22Rv1 (cell line): Measurements from ENCODE around the gene IL17RC.

Experiments
- ZFX ChIP-seq: fragments of 450-650 bp; IDR thresholded peaks from 2 replicates; pipeline ENCODE4 v1.6.1; 2017; ENCODE audit warnings: antibody characterized with exemption, borderline replicate concordance
- TF ChIP-seq, protein P1 (sequence below): fragments of 450-650 bp; IDR thresholded peaks from 2 replicates; pipeline ENCODE4 v1.5.1; 2017; ENCODE audit warnings: mild to moderate bottlenecking

DNA sequence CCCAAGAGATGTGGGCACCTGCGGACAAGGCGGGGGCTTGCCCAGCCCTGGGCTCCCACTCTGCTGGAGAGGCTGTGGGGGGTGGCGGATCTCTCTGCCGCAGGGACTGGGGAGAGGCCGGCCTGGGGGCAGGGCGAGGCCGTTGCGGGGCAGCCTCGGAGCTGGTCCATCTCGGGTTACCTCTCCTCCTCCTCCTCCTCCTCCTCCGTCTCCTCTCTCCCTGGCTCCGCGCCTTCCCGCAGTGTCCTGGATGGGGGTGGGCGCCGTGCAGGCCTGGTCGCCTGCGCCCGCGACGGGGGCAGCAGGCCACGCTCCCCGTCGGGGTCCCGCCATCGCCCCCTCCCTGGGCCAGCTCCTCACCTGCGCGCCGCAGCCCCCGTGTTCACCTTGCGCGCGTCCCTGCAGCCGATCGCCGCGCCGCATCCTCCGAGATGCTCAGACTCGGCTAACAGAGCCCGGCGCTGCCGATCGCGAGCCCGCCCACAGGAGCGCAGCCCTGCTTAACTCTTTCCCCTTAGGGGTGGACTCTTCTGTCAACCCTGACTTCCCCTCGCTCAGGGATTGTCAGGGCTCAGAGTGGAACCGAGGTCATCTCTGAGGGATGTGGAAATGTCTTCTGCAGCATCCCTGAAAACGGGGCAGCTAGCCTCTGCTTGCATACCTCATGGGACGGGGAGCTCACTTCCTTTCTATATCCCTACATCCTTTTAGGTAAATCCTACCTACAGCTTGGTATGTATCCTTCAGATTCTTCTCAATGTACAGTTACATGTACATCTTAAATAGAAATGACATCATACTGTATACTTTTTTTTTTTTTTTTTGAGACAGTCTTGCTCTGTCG, 35.3 kb downstream of the IL17RC start, which contains the start of gene PRRT3:
- TF ChIP-seq, protein P1, sequence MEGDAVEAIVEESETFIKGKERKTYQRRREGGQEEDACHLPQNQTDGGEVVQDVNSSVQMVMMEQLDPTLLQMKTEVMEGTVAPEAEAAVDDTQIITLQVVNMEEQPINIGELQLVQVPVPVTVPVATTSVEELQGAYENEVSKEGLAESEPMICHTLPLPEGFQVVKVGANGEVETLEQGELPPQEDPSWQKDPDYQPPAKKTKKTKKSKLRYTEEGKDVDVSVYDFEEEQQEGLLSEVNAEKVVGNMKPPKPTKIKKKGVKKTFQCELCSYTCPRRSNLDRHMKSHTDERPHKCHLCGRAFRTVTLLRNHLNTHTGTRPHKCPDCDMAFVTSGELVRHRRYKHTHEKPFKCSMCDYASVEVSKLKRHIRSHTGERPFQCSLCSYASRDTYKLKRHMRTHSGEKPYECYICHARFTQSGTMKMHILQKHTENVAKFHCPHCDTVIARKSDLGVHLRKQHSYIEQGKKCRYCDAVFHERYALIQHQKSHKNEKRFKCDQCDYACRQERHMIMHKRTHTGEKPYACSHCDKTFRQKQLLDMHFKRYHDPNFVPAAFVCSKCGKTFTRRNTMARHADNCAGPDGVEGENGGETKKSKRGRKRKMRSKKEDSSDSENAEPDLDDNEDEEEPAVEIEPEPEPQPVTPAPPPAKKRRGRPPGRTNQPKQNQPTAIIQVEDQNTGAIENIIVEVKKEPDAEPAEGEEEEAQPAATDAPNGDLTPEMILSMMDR: no peak
- no peak for TF ChIP-seq ZFX
